Vagina (tissue), 2 donors: ENCODE results near the gene SLC7A14.

Experiments
- POLR2A ChIP-seq, 2 donors: fragments of 450-650 bp; IDR thresholded peaks; one replicate each; pipeline ENCODE4 v1.6.1; 2017; ENCODE audit warnings: antibody characterized with exemption in 2 of 2, mild to moderate bottlenecking in 2 of 2, moderate library complexity in 2 of 2
- POLR2AphosphoS5 ChIP-seq, 2 donors: sonication (generic); formaldehyde crosslinking; IDR thresholded peaks; one replicate each; pipeline ENCODE4 v1.9.0; 2017; ENCODE audit warnings: antibody characterized with exemption in 2 of 2, mild to moderate bottlenecking in 2 of 2, low read depth in 1 of 2; ENCODE audit not compliant: insufficient read depth in 1 of 2
- TF ChIP-seq, protein P1 (sequence below), 3 experiments: fragments of 450-650 bp in 2 of 3; fragments of 200-600 bp in 1 of 3; sonication (generic) in 1 of 3; IDR thresholded peaks; one replicate each; pipeline ENCODE4 v1.5.1; 2017 to 2019; ENCODE audit warnings: antibody characterized with exemption in 3 of 3, mild to moderate bottlenecking in 2 of 3, moderate library complexity in 2 of 3

GRCh38 chr3:170606675-170607074, 20.8 kb upstream of the SLC7A14 start:
- TF ChIP-seq, protein P1, sequence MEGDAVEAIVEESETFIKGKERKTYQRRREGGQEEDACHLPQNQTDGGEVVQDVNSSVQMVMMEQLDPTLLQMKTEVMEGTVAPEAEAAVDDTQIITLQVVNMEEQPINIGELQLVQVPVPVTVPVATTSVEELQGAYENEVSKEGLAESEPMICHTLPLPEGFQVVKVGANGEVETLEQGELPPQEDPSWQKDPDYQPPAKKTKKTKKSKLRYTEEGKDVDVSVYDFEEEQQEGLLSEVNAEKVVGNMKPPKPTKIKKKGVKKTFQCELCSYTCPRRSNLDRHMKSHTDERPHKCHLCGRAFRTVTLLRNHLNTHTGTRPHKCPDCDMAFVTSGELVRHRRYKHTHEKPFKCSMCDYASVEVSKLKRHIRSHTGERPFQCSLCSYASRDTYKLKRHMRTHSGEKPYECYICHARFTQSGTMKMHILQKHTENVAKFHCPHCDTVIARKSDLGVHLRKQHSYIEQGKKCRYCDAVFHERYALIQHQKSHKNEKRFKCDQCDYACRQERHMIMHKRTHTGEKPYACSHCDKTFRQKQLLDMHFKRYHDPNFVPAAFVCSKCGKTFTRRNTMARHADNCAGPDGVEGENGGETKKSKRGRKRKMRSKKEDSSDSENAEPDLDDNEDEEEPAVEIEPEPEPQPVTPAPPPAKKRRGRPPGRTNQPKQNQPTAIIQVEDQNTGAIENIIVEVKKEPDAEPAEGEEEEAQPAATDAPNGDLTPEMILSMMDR (IDR thresholded peaks at IDR 0.05), result no peak
- TF ChIP-seq POLR2AphosphoS5 (IDR thresholded peaks at IDR 0.05; ENCODE audit: insufficient read depth in 1 of 2, low read depth in 1 of 2) (no peak), POLR2A (IDR thresholded peaks at IDR 0.05) (no peak)
